ENCODE measurements around the gene GUCD1. TPM values are rescaled to one million over a fixed set of nuclear protein-coding genes. Genes with fewer than 3 reads are reported as not detected.

The GUCD1 gene
- total and polyA plus RNA-seq, 2 experiments from 2014 or later, result 68.8 to 73.9 TPM

GRCh38 chr22:24550028-24550901 lies 4.7 kb downstream of the GUCD1 start:
- Histone ChIP-seq H3K36me3 (peaks cover 12% of the 10 kb centered on the region), H3K9me3 (ENCODE audit: low read depth) (no peaks in the 10 kb centered on the region), H3K27ac (no peak overlapping the region), H3K27me3 (no peaks in the 10 kb centered on the region), H3K4me1 (ENCODE audit: low read depth) (peaks cover 10% of the 10 kb centered on the region), H3K4me3 (no peak overlapping the region)
- no peak for TF ChIP-seq CTCF (IDR thresholded peaks at IDR 0.05; ENCODE audit: low read depth, low read length)
- peak in 1 of 2 donors; percentile 8 for DNase-seq (ENCODE audit: low read depth in 1 of 2, low spot score in 1 of 2)

GRCh38 chr22:24548812-24549211 lies 6.1 kb downstream of the GUCD1 start:
- Histone ChIP-seq H3K4me1 (ENCODE audit: low read depth) (peaks cover 7% of the 10 kb centered on the region), H3K36me3 (peaks cover 19% of the 10 kb centered on the region), H3K4me3 (no peak overlapping the region), H3K27ac (no peak overlapping the region), H3K27me3 (no peaks in the 10 kb centered on the region), H3K9me3 (ENCODE audit: low read depth) (no peaks in the 10 kb centered on the region)
- DNase-seq (ENCODE audit: low read depth in 1 of 2, low spot score in 1 of 2), result no peak
- no peak for TF ChIP-seq CTCF (IDR thresholded peaks at IDR 0.05; ENCODE audit: low read depth, low read length)

- no peaks in the 10 kb centered on the region for H3K27me3 ChIP-seq
- H3K4me3 ChIP-seq, result no peak overlapping the region
- no peak for DNase-seq (ENCODE audit: low read depth in 1 of 2, low spot score in 1 of 2)
- H3K9me3 ChIP-seq (ENCODE audit: low read depth), result no peaks in the 10 kb centered on the region
- TF ChIP-seq CTCF (IDR thresholded peaks at IDR 0.05; ENCODE audit: low read depth, low read length), result no peak
- no peaks in the 10 kb centered on the region for H3K4me1 ChIP-seq (ENCODE audit: low read depth)
- no peak overlapping the region for H3K27ac ChIP-seq
- peaks cover 40% of the 10 kb centered on the region for H3K36me3 ChIP-seq
These were observed 11.2 kb downstream of the GUCD1 start for GRCh38 chr22:24543679-24544243.

- Histone ChIP-seq H3K36me3 (peaks cover 38% of the 10 kb centered on the region), H3K4me1 (ENCODE audit: low read depth) (no peaks in the 10 kb centered on the region), H3K27me3 (no peaks in the 10 kb centered on the region), H3K4me3 (no peak overlapping the region), H3K27ac (no peak overlapping the region), H3K9me3 (ENCODE audit: low read depth) (no peaks in the 10 kb centered on the region)
- no peak for TF ChIP-seq CTCF (IDR thresholded peaks at IDR 0.05; ENCODE audit: low read depth, low read length)
- no peak for DNase-seq (ENCODE audit: low read depth in 1 of 2, low spot score in 1 of 2)
These were observed 11.7 kb downstream of the GUCD1 start for GRCh38 chr22:24543185-24543601.

GRCh38 chr22:24542641-24543040 lies 12.3 kb downstream of the GUCD1 start:
- H3K36me3 ChIP-seq, result peaks cover 34% of the 10 kb centered on the region
- no peak for DNase-seq (ENCODE audit: low read depth in 1 of 2, low spot score in 1 of 2)
- H3K9me3 ChIP-seq (ENCODE audit: low read depth), result no peaks in the 10 kb centered on the region
- TF ChIP-seq CTCF (IDR thresholded peaks at IDR 0.05; ENCODE audit: low read depth, low read length), result no peak
- no peaks in the 10 kb centered on the region for H3K27me3 ChIP-seq
- no peak overlapping the region for H3K27ac ChIP-seq
- H3K4me1 ChIP-seq (ENCODE audit: low read depth), result no peaks in the 10 kb centered on the region
- H3K4me3 ChIP-seq, result no peak overlapping the region

All from cardiac muscle cell (in vitro differentiated cells and primary cell).